HCT116 (cell line): Measurements from ENCODE around the gene MSH3. TPM values are rescaled to one million over a fixed set of nuclear protein-coding genes. Genes with fewer than 3 reads are reported as not detected.

Experiments used
- ATAC-seq: fragments of 200-7000 bp; cut with Tn5 transposase; 2 replicates; pipeline ENCODE4 v1.9.1; 2020; ENCODE audit warnings: mild to moderate bottlenecking, moderate library complexity
- BruUV-seq: library from RNA; stranded (reverse); fragments of 400-500 nt; replicated peaks from 2 replicates; lab custom pipeline; 2021; lab: Mats Ljungman, UMichigan
- CTCF ChIA-PET: fragments of 300-600 bp; sonication (Branson Sonifier 250); formaldehyde crosslinking; loops from one replicate; lab custom pipeline; 2021; ENCODE audit warnings: antibody characterized with exemption; lab: Charles Lee
- POLR2A ChIA-PET: fragments of 300-600, 350-600 bp; sonication (Branson Sonifier 250); formaldehyde crosslinking; loops from one replicate; lab custom pipeline; 2021; ENCODE audit warnings: antibody characterized with exemption; lab: Charles Lee
- RAD21 ChIA-PET, 2 experiments: fragments of 300-600 bp; sonication (Branson Sonifier 250); formaldehyde crosslinking; loops; one replicate each; lab custom pipeline; 2023; ENCODE audit warnings: low total read pairs in 2 of 2; ENCODE audit not compliant: uncharacterized antibody in 2 of 2, unreplicated experiment in 2 of 2, low non-redundant PET in 1 of 2; lab: Charles Lee
- DNase-seq: peaks from one replicate; pipeline ENCODE4 v3.0.0-alpha.2; 2010; ENCODE audit warnings: low read depth, low spot score
- H2AFZ ChIP-seq: fragments of 200-600 bp; shearing (Covaris generic), sonication (generic); 2 replicates; pipeline ENCODE4 v1.6.1; 2017; ENCODE audit warnings: low read depth, mixed run types, mixed read lengths, antibody characterized with exemption, low read length; ENCODE audit not compliant: poor library complexity, severe bottlenecking
- H3K27ac ChIP-seq: 2 replicates; pipeline ENCODE4 v1.5.1; 2012; ENCODE audit warnings: low read depth, low read length
- H3K27me3 ChIP-seq: fragments of 200-600 bp; sonication (generic); 2 replicates; pipeline ENCODE4 v1.6.1; 2016; ENCODE audit warnings: mixed run types, low read length, mixed read lengths; ENCODE audit not compliant: insufficient read depth
- H3K36me3 ChIP-seq, 2 experiments: fragments of 200-500 bp in 1 of 2; fragments of 200-600 bp in 1 of 2; sonication (Bioruptor generic) in 1 of 2; sonication (generic) in 1 of 2; 2 replicates each; pipeline versions ENCODE4 v1.5.1 to v1.6.1; 2014 to 2016; ENCODE audit warnings: low read length in 2 of 2, inconsistent platforms in 1 of 2, mixed read lengths in 1 of 2, mixed run types in 1 of 2; ENCODE audit not compliant: insufficient read depth in 2 of 2, control insufficient read depth in 1 of 2
- H3K4me1 ChIP-seq, 2 experiments: fragments of 200-600 bp in 1 of 2; sonication (generic) in 1 of 2; 2 replicates each; pipeline versions ENCODE4 v1.5.1 to v1.6.1; 2012 to 2017; ENCODE audit warnings: low read length in 2 of 2, inconsistent platforms in 1 of 2, mild to moderate bottlenecking in 1 of 2, mixed read lengths in 1 of 2, mixed run types in 1 of 2, moderate library complexity in 1 of 2; ENCODE audit not compliant: insufficient read depth in 2 of 2, control insufficient read depth in 1 of 2
- H3K4me2 ChIP-seq: fragments of 200-600 bp; sonication (generic); 2 replicates; pipeline ENCODE4 v1.6.1; 2017; ENCODE audit warnings: mixed run types, low read length, mixed read lengths
- H3K4me3 ChIP-seq, 2 experiments: fragments of 200-600 bp in 1 of 2; sonication (generic) in 1 of 2; replicated peaks in 1 of 2; 2 replicates each; pipeline ENCODE4 v1.5.1; 2011 to 2016; ENCODE audit warnings: low read length in 2 of 2, control low read depth in 1 of 2, low read depth in 1 of 2, mild to moderate bottlenecking in 1 of 2, mixed read lengths in 1 of 2, mixed run types in 1 of 2
- H3K79me2 ChIP-seq: fragments of 200-600 bp; sonication (generic); 2 replicates; pipeline ENCODE4 v1.6.1; 2017; ENCODE audit warnings: mild to moderate bottlenecking, mixed run types, low read length, moderate library complexity, mixed read lengths; ENCODE audit not compliant: insufficient read depth
- H3K9ac ChIP-seq: fragments of 200-600 bp; sonication (generic); 2 replicates; pipeline ENCODE4 v1.6.1; 2016; ENCODE audit warnings: low read length, mixed read lengths
- H3K9me2 ChIP-seq: fragments of 200-600 bp; sonication (generic), shearing (Covaris generic); 2 replicates; pipeline ENCODE4 v1.6.1; 2017; ENCODE audit warnings: mixed run types, mild to moderate bottlenecking, moderate library complexity; ENCODE audit not compliant: insufficient read depth
- H3K9me3 ChIP-seq, 2 experiments: fragments of 200-500 bp in 1 of 2; fragments of 200-600 bp in 1 of 2; sonication (Bioruptor generic) in 1 of 2; sonication (generic) in 1 of 2; 2 replicates each; pipeline ENCODE4 v1.6.1; 2014 to 2017; ENCODE audit warnings: low read length in 2 of 2, mixed read lengths in 2 of 2, inconsistent platforms in 1 of 2, low read depth in 1 of 2, mild to moderate bottlenecking in 1 of 2, mixed run types in 1 of 2, moderate library complexity in 1 of 2; ENCODE audit not compliant: control insufficient read depth in 1 of 2, insufficient read depth in 1 of 2
- H4K20me1 ChIP-seq: fragments of 200-600 bp; sonication (generic), shearing (Covaris generic); 2 replicates; pipeline ENCODE4 v1.6.1; 2017; ENCODE audit warnings: mixed run types, mild to moderate bottlenecking, moderate library complexity; ENCODE audit not compliant: insufficient read depth
- ATF3 ChIP-seq: IDR thresholded peaks from 2 replicates; pipeline ENCODE4 v1.6.1; 2012
- CEBPB ChIP-seq: IDR thresholded peaks from 2 replicates; pipeline ENCODE4 v1.6.1; 2012; ENCODE audit warnings: low read depth
- ELF1 ChIP-seq: IDR thresholded peaks from 2 replicates; pipeline ENCODE4 v1.6.1; 2012; ENCODE audit warnings: low read depth, borderline replicate concordance
- EZH2 ChIP-seq: fragments of 200-600 bp; sonication (generic); IDR thresholded peaks from 2 replicates; pipeline ENCODE4 v1.6.1; 2017; ENCODE audit warnings: antibody characterized with exemption, mixed run types
- EZH2phosphoT487 ChIP-seq: fragments of 200-600 bp; IDR thresholded peaks from 2 replicates; pipeline ENCODE4 v1.6.1; 2018; ENCODE audit warnings: antibody characterized with exemption, borderline replicate concordance
- MAX ChIP-seq: IDR thresholded peaks from 2 replicates; pipeline ENCODE4 v1.6.1; 2012
- POLR2AphosphoS5 ChIP-seq: IDR thresholded peaks from 2 replicates; pipeline ENCODE4 v1.6.1; 2011; ENCODE audit warnings: mild to moderate bottlenecking, low read depth, low read length, moderate library complexity
- RAD21 ChIP-seq: IDR thresholded peaks from 2 replicates; pipeline ENCODE4 v1.6.1; 2012; ENCODE audit warnings: low read depth, mild to moderate bottlenecking
- SIN3A ChIP-seq: IDR thresholded peaks from 2 replicates; pipeline ENCODE4 v1.6.1; 2012; ENCODE audit warnings: low read depth
- SP1 ChIP-seq: IDR thresholded peaks from 2 replicates; pipeline ENCODE4 v1.6.1; 2012; ENCODE audit warnings: low read depth
- SRF ChIP-seq: IDR thresholded peaks from 2 replicates; pipeline ENCODE4 v1.6.1; 2012; ENCODE audit warnings: low read depth
- TCF7L2 ChIP-seq: IDR thresholded peaks from 2 replicates; pipeline ENCODE4 v1.7.0; 2011; ENCODE audit warnings: borderline replicate concordance, inconsistent platforms; ENCODE audit not compliant: insufficient read depth, insufficient read length; ENCODE audit errors: extremely low read depth
- YY1 ChIP-seq: IDR thresholded peaks from 2 replicates; pipeline ENCODE4 v1.6.1; 2011; ENCODE audit warnings: low read length, low read depth, moderate library complexity, mild to moderate bottlenecking; ENCODE audit not compliant: insufficient replicate concordance; ENCODE audit errors: extremely low read depth
- ZBTB33 ChIP-seq: IDR thresholded peaks from 2 replicates; pipeline ENCODE4 v1.6.1; 2011; ENCODE audit warnings: mild to moderate bottlenecking, low read length, moderate library complexity; ENCODE audit not compliant: insufficient replicate concordance; ENCODE audit errors: extremely low read depth
- ZFX ChIP-seq: fragments of 450-650 bp; IDR thresholded peaks from 2 replicates; pipeline ENCODE4 v1.6.1; 2017
- intact Hi-C: fragments of 100-400 bp; cut with micrococcal nuclease; formaldehyde crosslinking; loops from 2 replicates; pipeline ENCODE4 v1.10.0; 2022
- total RNA-seq: library from RNA; stranded (reverse); gene quantifications from one replicate; pipeline ENCODE4 v1.2.1, GENCODE V29; 2021; ENCODE audit not compliant: unreplicated experiment

The MSH3 gene
- total RNA-seq, 1 experiment from 2014 or later = 4.9 TPM

- RAD21 ChIA-PET = no interaction called here
- Histone ChIP-seq H3K4me2 (no peak overlapping the region), H3K9ac (no peak overlapping the region), H3K27ac (no peak overlapping the region), H3K27me3 (no peaks in the 10 kb centered on the region), H3K79me2 (no peaks in the 10 kb centered on the region), H3K4me3 (no peak overlapping the region), H2AFZ (no peak overlapping the region), H3K9me2 (no peaks in the 10 kb centered on the region), H3K36me3 (no peaks in the 10 kb centered on the region), H4K20me1 (no peaks in the 10 kb centered on the region), H3K4me1 (no peaks in the 10 kb centered on the region), H3K9me3 (no peaks in the 10 kb centered on the region)
- no peak for ATAC-seq
- no TSS peak for BruUV-seq
- intact Hi-C loops = no loop called here
- POLR2A ChIA-PET = no interaction called here
- CTCF ChIA-PET = interaction anchor here (1.0 kb wide), 1 partner anchor 304 kb away, joined by 3 read pairs; no protein-coding TSS in a partner anchor
- TF ChIP-seq RAD21 (no peak), CEBPB (no peak), ATF3 (no peak), YY1 (no peak), TCF7L2 (no peak), SRF (no peak), SP1 (no peak), SIN3A (no peak), POLR2AphosphoS5 (no peak), ZBTB33 (no peak), MAX (no peak), ZFX (no peak), EZH2 (no peak), EZH2phosphoT487 (no peak), ELF1 (no peak)
- no peak for DNase-seq
Observed at GRCh38 chr5:80804332-80804731, 149.9 kb downstream of the MSH3 start.
